ENCODE data around the gene NUDT22. TPM values are rescaled to one million over a fixed set of nuclear protein-coding genes. Genes with fewer than 3 reads are reported as not detected.

Gene NUDT22
- total RNA-seq, 1 donor from 2014 or later: 40.7 TPM

DNA sequence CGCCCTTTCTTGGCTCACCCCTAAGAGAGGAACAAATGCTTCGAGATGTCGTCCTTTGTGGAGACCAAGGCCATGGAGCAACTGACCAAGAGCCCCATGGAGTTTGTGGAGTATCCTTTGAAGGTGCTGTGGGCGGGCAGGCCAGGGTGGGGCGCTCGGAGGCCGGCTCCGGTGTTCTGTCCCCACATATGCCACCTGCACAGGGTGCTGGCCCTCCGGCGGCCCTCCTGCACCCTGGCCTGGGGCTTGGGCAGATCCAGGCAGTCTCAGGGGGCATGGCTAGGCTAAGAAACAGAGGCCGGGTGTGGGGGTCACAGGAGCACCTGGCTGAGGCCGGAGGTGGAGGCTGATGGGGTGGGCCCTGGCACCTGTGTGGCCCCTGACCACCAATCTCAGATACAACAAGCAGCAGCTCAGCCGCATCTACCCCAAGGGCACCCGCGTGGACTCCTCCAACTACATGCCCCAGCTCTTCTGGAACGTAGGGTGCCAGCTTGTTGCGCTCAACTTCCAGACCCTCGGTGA lies 35.5 kb downstream of the NUDT22 start:
- Histone ChIP-seq H3K36me3 (ENCODE audit: insufficient read depth, low read length) (peaks cover 23% of the 10 kb centered on the region), H3K4me3 (ENCODE audit: insufficient read depth, low read depth, low read length) (no peak overlapping the region), H3K4me2 (ENCODE audit: low read length) (no peak overlapping the region), H3K79me2 (ENCODE audit: insufficient read depth, low read length) (no peaks in the 10 kb centered on the region), H3K27me3 (ENCODE audit: insufficient read depth, low read length) (no peaks in the 10 kb centered on the region), H2AFZ (ENCODE audit: low read depth, low read length) (no peak overlapping the region), H3K27ac (ENCODE audit: low read depth, low read length) (no peak overlapping the region), H3K9ac (ENCODE audit: low read length) (no peak overlapping the region), H3K9me3 (ENCODE audit: insufficient read depth, low read depth, low read length) (no peaks in the 10 kb centered on the region), H4K20me1 (ENCODE audit: insufficient read depth, low read length) (peaks cover 34% of the 10 kb centered on the region), H3K4me1 (ENCODE audit: insufficient read depth, low read length) (peaks cover 19% of the 10 kb centered on the region)
- Mint-ChIP-seq H3K36me3 (ENCODE audit: low read depth, unreplicated experiment) (peaks cover 28% of the 10 kb centered on the region), H3K27me3 (ENCODE audit: low read depth, unreplicated experiment) (no peaks in the 10 kb centered on the region), H3K4me3 (ENCODE audit: unreplicated experiment) (no peak overlapping the region), H3K27ac (ENCODE audit: unreplicated experiment) (no peak overlapping the region), H3K9me3 (ENCODE audit: unreplicated experiment) (peaks cover 2% of the 10 kb centered on the region), H3K4me1 (ENCODE audit: low read depth, unreplicated experiment) (peaks cover 11% of the 10 kb centered on the region)
- FAIRE-seq: no peak
- no peak for DNase-seq (ENCODE audit: low read depth)
- TF ChIP-seq, protein P1, sequence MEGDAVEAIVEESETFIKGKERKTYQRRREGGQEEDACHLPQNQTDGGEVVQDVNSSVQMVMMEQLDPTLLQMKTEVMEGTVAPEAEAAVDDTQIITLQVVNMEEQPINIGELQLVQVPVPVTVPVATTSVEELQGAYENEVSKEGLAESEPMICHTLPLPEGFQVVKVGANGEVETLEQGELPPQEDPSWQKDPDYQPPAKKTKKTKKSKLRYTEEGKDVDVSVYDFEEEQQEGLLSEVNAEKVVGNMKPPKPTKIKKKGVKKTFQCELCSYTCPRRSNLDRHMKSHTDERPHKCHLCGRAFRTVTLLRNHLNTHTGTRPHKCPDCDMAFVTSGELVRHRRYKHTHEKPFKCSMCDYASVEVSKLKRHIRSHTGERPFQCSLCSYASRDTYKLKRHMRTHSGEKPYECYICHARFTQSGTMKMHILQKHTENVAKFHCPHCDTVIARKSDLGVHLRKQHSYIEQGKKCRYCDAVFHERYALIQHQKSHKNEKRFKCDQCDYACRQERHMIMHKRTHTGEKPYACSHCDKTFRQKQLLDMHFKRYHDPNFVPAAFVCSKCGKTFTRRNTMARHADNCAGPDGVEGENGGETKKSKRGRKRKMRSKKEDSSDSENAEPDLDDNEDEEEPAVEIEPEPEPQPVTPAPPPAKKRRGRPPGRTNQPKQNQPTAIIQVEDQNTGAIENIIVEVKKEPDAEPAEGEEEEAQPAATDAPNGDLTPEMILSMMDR (IDR thresholded peaks at IDR 0.05; ENCODE audit: insufficient read depth, low read depth, low read length): no peak
- TF ChIP-seq EZH2 (IDR thresholded peaks at IDR 0.05; ENCODE audit: insufficient read depth, low read length): no peak

DNA sequence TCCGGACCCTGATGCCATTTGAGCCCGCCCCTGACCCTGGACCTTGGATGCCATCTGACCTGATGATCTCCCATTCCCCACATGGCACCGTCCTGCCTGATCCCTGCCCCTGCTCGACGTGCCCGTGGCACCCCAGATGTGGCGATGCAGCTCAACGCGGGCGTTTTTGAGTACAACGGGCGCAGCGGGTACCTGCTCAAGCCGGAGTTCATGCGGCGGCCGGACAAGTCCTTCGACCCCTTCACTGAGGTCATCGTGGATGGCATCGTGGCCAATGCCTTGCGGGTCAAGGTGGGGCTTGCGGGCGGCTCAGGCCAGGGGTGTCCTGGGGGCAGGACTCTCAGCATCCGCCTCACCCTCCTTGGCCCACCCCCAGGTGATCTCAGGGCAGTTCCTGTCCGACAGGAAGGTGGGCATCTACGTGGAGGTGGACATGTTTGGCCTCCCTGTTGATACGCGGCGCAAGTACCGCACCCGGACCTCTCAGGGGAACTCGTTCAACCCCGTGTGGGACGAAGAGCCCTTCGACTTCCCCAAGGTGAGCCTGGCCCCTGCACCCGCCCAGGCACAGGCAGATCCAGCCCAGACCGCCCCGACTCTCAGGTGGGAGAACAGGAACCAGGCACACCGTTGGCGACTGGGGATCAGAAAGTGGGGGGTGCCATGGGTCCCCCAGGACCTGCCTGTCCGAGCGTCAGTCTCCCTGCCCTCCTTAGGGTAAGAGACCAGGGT lies 36.4 kb downstream of the NUDT22 start:
- Mint-ChIP-seq H3K4me1 (ENCODE audit: low read depth, unreplicated experiment) (peaks cover 11% of the 10 kb centered on the region), H3K4me3 (ENCODE audit: unreplicated experiment) (no peak overlapping the region), H3K9me3 (ENCODE audit: unreplicated experiment) (peaks cover 2% of the 10 kb centered on the region), H3K27me3 (ENCODE audit: low read depth, unreplicated experiment) (no peaks in the 10 kb centered on the region), H3K27ac (ENCODE audit: unreplicated experiment) (peak overlapping the region; percentile 91), H3K36me3 (ENCODE audit: low read depth, unreplicated experiment) (peaks cover 28% of the 10 kb centered on the region)
- Histone ChIP-seq H3K4me2 (ENCODE audit: low read length) (peak overlapping the region; percentile 36), H3K4me3 (ENCODE audit: insufficient read depth, low read depth, low read length) (no peak overlapping the region), H4K20me1 (ENCODE audit: insufficient read depth, low read length) (peaks cover 34% of the 10 kb centered on the region), H3K4me1 (ENCODE audit: insufficient read depth, low read length) (peaks cover 19% of the 10 kb centered on the region), H3K79me2 (ENCODE audit: insufficient read depth, low read length) (no peaks in the 10 kb centered on the region), H3K9ac (ENCODE audit: low read length) (peak overlapping the region; percentile 47), H3K36me3 (ENCODE audit: insufficient read depth, low read length) (peaks cover 21% of the 10 kb centered on the region), H3K27me3 (ENCODE audit: insufficient read depth, low read length) (no peaks in the 10 kb centered on the region), H2AFZ (ENCODE audit: low read depth, low read length) (no peak overlapping the region), H3K27ac (ENCODE audit: low read depth, low read length) (peak overlapping the region; percentile 34), H3K9me3 (ENCODE audit: insufficient read depth, low read depth, low read length) (no peaks in the 10 kb centered on the region)
- TF ChIP-seq, protein P1 (IDR thresholded peaks at IDR 0.05; ENCODE audit: insufficient read depth, low read depth, low read length): no peak
- no peak for TF ChIP-seq EZH2 (IDR thresholded peaks at IDR 0.05; ENCODE audit: insufficient read depth, low read length)
- no peak for FAIRE-seq
- no peak for DNase-seq (ENCODE audit: low read depth)
